ENCODE measurements around the gene CCDC171.

CCDC171 gene

GRCh38 chr9:15711931-15712330 lies 159.1 kb downstream of the CCDC171 start:
- DNase-seq, result no peak
- Histone ChIP-seq H3K4me3 (ENCODE audit: low read depth, low read length) (no peak overlapping the region), H3K27me3 (ENCODE audit: insufficient read depth, low read depth, severe bottlenecking) (no peaks in the 10 kb centered on the region), H3K36me3 (no peaks in the 10 kb centered on the region), H3K27ac (no peak overlapping the region), H3K9me3 (ENCODE audit: severe bottlenecking) (no peaks in the 10 kb centered on the region)
- no peak for TF ChIP-seq CTCF (IDR thresholded peaks at IDR 0.05; ENCODE audit: low read depth, low read length)

- TF ChIP-seq CTCF (IDR thresholded peaks at IDR 0.05; ENCODE audit: low read depth, low read length), result no peak
- DNase-seq, result no peak
- Histone ChIP-seq H3K27me3 (ENCODE audit: insufficient read depth, low read depth, severe bottlenecking) (no peaks in the 10 kb centered on the region), H3K4me3 (ENCODE audit: low read depth, low read length) (no peak overlapping the region), H3K36me3 (no peaks in the 10 kb centered on the region), H3K9me3 (ENCODE audit: severe bottlenecking) (no peaks in the 10 kb centered on the region), H3K27ac (no peak overlapping the region)
Observed at GRCh38 chr9:15714746-15715145, 161.9 kb downstream of the CCDC171 start.

GRCh38 chr9:15717290-15717967 lies 164.6 kb downstream of the CCDC171 start:
- no peak for TF ChIP-seq CTCF (IDR thresholded peaks at IDR 0.05; ENCODE audit: low read depth, low read length)
- Histone ChIP-seq H3K27me3 (ENCODE audit: insufficient read depth, low read depth, severe bottlenecking) (no peaks in the 10 kb centered on the region), H3K36me3 (no peaks in the 10 kb centered on the region), H3K9me3 (ENCODE audit: severe bottlenecking) (no peaks in the 10 kb centered on the region), H3K4me3 (ENCODE audit: low read depth, low read length) (no peak overlapping the region), H3K27ac (no peak overlapping the region)
- DNase-seq, result no peak

- DNase-seq, result no peak
- H3K27me3 ChIP-seq (ENCODE audit: insufficient read depth, low read depth, severe bottlenecking), result no peaks in the 10 kb centered on the region
- H3K27ac ChIP-seq, result no peak overlapping the region
- TF ChIP-seq CTCF (IDR thresholded peaks at IDR 0.05; ENCODE audit: low read depth, low read length), result no peak
- H3K36me3 ChIP-seq, result no peaks in the 10 kb centered on the region
- no peaks in the 10 kb centered on the region for H3K9me3 ChIP-seq (ENCODE audit: severe bottlenecking)
- H3K4me3 ChIP-seq (ENCODE audit: low read depth, low read length), result no peak overlapping the region
Observed at GRCh38 chr9:15718423-15718822, 165.6 kb downstream of the CCDC171 start.

DNA sequence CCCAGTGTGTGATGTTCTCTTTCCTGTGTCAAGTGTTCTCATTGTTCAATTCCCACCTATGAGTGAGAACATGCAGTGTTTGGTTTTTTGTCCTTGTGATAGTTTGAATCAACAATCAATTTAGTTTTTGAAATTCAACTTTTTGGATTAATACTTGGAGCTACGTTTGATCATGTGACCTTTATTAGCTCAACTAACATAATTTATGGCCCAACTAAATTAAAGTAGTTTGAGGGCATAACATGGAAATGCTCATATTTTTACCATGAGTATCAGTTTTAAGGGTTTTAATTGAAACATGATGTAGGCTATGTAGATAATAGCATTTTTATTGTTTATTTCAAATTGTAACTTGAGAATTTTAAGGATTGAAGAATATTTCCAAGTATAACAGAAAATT lies 168.0 kb downstream of the CCDC171 start:
- Histone ChIP-seq H3K4me3 (ENCODE audit: low read depth, low read length) (no peak overlapping the region), H3K27ac (no peak overlapping the region), H3K36me3 (no peaks in the 10 kb centered on the region), H3K9me3 (ENCODE audit: severe bottlenecking) (no peaks in the 10 kb centered on the region), H3K27me3 (ENCODE audit: insufficient read depth, low read depth, severe bottlenecking) (no peaks in the 10 kb centered on the region)
- no peak for DNase-seq
- no peak for TF ChIP-seq CTCF (IDR thresholded peaks at IDR 0.05; ENCODE audit: low read depth, low read length)

GRCh38 chr9:15722888-15723287 lies 170.0 kb downstream of the CCDC171 start:
- H3K27me3 ChIP-seq (ENCODE audit: insufficient read depth, low read depth, severe bottlenecking), result no peaks in the 10 kb centered on the region
- TF ChIP-seq CTCF (IDR thresholded peaks at IDR 0.05; ENCODE audit: low read depth, low read length), result no peak
- H3K36me3 ChIP-seq, result no peaks in the 10 kb centered on the region
- DNase-seq, result no peak
- H3K4me3 ChIP-seq (ENCODE audit: low read depth, low read length), result no peak overlapping the region
- H3K9me3 ChIP-seq (ENCODE audit: severe bottlenecking), result no peaks in the 10 kb centered on the region
- no peak overlapping the region for H3K27ac ChIP-seq

Data from WERI-Rb-1 (cell line).